LNCAP (cell line): ENCODE results near the gene PREP.

Experiments
- TF ChIP-seq, protein P1 (sequence below): fragments of 450-650 bp; IDR thresholded peaks from 2 replicates; pipeline ENCODE4 v1.5.1; 2017; ENCODE audit warnings: mild to moderate bottlenecking

Gene PREP

GRCh38 chr6:105304366-105304765, 98.5 kb downstream of the PREP start:
- TF ChIP-seq, protein P1, sequence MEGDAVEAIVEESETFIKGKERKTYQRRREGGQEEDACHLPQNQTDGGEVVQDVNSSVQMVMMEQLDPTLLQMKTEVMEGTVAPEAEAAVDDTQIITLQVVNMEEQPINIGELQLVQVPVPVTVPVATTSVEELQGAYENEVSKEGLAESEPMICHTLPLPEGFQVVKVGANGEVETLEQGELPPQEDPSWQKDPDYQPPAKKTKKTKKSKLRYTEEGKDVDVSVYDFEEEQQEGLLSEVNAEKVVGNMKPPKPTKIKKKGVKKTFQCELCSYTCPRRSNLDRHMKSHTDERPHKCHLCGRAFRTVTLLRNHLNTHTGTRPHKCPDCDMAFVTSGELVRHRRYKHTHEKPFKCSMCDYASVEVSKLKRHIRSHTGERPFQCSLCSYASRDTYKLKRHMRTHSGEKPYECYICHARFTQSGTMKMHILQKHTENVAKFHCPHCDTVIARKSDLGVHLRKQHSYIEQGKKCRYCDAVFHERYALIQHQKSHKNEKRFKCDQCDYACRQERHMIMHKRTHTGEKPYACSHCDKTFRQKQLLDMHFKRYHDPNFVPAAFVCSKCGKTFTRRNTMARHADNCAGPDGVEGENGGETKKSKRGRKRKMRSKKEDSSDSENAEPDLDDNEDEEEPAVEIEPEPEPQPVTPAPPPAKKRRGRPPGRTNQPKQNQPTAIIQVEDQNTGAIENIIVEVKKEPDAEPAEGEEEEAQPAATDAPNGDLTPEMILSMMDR, result no peak

GRCh38 chr6:105302617-105303128, 100.2 kb downstream of the PREP start:
- TF ChIP-seq, protein P1, result peak; percentile 76

DNA sequence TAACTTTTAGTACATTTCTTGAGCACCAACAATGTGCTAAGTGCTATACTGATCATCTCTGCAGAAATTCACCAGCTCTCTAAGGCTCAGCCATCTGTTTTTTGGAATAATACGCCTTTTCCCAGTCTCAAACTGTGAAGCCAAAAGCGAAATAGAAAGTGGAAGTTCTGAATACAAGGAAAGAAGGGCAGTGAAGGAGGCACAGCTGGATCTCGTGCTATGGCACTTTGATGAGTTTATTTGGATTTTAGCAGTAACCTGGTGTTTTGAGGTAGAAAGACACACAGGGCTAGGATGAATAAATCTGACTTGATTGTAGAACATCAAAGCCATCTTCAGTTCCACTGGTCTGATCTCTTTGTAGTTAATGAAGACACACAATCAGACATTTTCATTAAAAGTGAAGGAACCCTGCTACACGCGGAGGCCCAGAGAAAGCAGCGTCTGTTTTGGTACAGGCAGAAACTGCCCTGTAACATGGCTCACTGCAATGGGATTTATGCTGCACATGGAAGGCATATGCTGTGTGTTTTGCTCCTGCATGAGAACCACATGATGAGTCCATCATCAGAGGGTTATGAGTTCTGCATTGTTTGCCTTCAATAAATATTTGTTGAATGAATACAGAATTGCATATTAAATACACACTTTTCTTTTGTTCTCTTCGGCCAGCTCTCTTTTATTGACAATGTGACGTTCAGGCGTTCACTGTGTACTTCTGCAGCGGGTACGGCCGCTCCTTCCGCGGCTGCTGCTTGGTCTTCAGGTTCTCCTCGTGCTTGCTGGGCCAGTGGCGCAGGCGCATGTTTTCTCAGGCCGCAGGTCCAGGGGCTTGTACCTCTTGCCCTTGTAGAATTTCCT, 100.9 kb downstream of the PREP start:
- TF ChIP-seq, protein P1, result no peak

DNA sequence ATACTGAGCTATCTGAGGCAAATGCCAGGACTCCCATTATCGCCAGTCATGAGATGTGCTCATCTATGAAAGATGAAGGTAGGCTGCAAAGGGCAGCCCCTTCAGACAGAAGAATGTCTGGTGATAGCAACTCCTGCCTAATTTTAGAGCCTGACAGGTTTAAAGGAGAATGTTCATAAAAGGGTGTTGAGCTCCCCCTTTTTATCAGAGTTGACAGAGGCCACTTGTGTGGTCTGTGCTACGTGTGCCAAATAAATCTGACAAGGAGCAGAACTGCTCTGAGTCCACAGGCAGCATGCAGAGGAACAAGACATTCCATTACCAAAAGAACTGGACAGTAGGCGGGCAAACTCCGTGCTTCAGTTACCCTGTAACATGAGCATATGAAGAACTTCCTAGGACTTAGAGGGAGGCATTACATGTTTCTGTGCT, 101.8 kb downstream of the PREP start:
- TF ChIP-seq, protein P1, result no peak

- TF ChIP-seq, protein P1, result no peak
These were observed 102.8 kb downstream of the PREP start for GRCh38 chr6:105300090-105300489.

- TF ChIP-seq, protein P1, result no peak
These were observed 108.8 kb downstream of the PREP start for GRCh38 chr6:105294129-105294528.

DNA sequence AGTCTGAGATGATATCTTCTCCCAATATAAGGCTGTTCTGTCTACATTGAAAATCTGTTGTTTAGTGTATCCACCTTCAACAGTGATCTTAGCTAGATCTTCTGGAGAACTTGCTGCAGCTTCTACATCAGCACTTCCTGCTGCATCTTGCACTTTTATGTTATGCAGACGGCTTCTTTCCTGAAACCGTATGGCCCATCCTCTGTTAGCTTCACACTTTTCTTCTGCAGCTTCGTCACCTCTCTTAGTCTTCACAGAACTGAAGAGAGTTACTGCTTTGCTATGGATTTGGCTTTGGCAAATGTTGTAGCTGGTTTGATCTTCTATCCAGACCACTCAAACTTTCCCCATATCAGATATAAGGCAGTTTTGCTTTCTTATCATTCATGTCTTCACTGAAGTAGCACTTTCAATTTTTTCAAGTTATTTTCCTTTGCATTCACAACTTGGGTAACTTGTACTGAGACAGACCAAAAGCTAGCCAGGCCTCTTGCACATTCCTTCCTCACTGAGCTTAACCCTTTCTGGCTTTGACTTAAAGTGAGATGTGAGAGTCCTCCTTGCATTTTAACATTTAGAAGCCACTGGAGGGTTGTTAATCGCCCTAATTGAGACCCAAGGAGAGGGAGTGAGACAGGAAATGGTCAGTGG, 110.1 kb downstream of the PREP start:
- TF ChIP-seq, protein P1, result no peak
